ENCODE measurements around the gene RNF19B.

Gene RNF19B, protein sequence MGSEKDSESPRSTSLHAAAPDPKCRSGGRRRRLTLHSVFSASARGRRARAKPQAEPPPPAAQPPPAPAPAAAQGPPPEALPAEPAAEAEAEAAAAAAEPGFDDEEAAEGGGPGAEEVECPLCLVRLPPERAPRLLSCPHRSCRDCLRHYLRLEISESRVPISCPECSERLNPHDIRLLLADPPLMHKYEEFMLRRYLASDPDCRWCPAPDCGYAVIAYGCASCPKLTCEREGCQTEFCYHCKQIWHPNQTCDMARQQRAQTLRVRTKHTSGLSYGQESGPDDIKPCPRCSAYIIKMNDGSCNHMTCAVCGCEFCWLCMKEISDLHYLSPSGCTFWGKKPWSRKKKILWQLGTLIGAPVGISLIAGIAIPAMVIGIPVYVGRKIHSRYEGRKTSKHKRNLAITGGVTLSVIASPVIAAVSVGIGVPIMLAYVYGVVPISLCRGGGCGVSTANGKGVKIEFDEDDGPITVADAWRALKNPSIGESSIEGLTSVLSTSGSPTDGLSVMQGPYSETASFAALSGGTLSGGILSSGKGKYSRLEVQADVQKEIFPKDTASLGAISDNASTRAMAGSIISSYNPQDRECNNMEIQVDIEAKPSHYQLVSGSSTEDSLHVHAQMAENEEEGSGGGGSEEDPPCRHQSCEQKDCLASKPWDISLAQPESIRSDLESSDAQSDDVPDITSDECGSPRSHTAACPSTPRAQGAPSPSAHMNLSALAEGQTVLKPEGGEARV

DNA sequence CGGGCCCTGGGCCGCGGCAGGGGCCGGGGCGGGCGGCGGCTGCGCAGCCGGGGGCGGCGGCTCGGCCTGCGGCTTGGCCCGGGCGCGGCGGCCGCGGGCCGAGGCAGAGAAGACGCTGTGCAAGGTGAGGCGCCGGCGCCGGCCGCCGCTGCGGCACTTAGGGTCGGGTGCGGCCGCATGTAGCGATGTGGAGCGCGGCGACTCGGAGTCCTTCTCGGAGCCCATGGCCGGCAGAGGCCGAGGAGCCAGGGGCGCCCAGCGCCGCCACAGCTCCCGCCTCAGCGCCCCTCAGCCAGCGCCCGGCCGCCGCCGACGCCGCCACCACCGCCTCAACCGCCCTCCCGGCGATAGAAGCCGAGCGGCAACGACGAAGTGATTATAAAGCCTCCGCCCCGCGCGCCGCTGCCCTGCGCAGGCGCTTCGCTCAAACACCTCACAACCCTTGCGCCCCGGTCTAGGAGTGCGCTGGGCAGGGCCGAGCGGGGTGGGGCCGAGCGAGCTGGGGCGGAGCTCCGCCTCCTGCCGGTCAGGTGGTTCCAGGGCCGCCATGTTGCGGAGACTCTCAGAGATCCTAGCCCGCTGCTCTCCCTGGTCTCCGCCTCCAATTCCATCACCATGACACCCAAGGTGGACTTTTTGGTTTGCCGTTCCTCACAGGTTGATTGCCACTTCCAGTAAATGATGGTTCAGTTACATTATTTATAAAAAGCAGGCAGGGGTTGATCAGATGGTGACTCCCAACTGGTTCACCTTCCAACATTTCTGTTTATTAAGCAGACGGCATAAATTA, at the start of gene RNF19B:
Gene RNF19B (minus strand): TSS at position 349 of the 790 bp plus-strand sequence. CDS start 124 bp downstream, at position 225.
- H3K27ac Mint-ChIP-seq, result peak within 1 kb of the TSS; percentile 79
- peaks cover 25% of the 10 kb centered on the region for H3K36me3 Mint-ChIP-seq
- peak; percentile 88 to 96 for DNase-seq (ENCODE audit: low spot score in 2 of 2)
- peak within 1 kb of the TSS; percentile 85 for H3K4me3 Mint-ChIP-seq
- peaks cover 58% of the 10 kb centered on the region for H3K4me1 Mint-ChIP-seq
- ATAC-seq, result peak; percentile 94
- H3K9me3 Mint-ChIP-seq, result peaks cover 2% of the 10 kb centered on the region

DNA sequence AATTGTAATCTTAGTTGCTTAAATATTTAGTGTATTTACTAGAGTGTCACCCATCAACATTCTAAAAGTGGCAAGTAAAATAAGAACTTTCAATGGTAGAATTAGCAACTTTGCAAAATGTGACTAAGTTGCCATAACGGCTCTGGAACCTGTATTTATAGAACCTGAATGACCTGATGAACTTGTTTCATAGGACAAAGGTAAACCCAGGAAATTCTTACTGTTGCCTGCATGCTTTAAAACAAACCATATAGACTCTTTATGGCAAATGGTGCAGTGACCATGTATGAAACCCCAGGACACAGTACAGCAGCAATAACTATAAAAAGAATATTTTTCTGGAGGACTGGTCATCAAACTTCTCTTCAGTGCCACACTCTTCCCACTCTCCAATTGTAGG, 49.2 kb upstream of the RNF19B start:
- H3K4me1 Mint-ChIP-seq, result peaks cover 19% of the 10 kb centered on the region
- DNase-seq (ENCODE audit: low spot score in 2 of 2), result no peak
- no peaks in the 10 kb centered on the region for H3K9me3 Mint-ChIP-seq
- peak overlapping the region; percentile 43 for H3K27ac Mint-ChIP-seq
- H3K4me3 Mint-ChIP-seq, result no peak overlapping the region
- ATAC-seq, result no peak
- H3K36me3 Mint-ChIP-seq, result peaks cover 97% of the 10 kb centered on the region

DNA sequence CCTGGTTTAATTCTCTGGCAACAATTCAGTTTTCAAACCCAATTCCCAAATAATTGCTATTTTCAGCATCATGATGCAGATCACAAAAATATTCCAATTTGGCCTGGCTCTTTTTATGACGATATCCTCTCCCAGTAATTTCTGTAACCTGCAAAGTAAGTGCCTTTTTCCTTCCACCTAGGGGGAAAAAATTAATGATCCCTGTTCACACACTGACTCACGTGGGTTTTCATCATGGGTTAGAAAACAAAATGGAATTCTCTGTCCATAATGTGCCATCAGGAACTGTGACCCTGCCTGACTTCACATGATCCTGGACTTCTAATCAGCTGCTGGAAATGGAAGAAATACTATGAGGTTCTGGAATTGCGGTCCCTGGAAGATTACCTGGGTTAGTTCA, 47.6 kb upstream of the RNF19B start:
- no peak for ATAC-seq
- H3K4me3 Mint-ChIP-seq, result no peak overlapping the region
- H3K36me3 Mint-ChIP-seq, result peaks cover 97% of the 10 kb centered on the region
- DNase-seq (ENCODE audit: low spot score in 2 of 2), result no peak
- peak overlapping the region; percentile 64 for H3K27ac Mint-ChIP-seq
- H3K4me1 Mint-ChIP-seq, result peaks cover 5% of the 10 kb centered on the region
- H3K9me3 Mint-ChIP-seq, result no peaks in the 10 kb centered on the region

DNA sequence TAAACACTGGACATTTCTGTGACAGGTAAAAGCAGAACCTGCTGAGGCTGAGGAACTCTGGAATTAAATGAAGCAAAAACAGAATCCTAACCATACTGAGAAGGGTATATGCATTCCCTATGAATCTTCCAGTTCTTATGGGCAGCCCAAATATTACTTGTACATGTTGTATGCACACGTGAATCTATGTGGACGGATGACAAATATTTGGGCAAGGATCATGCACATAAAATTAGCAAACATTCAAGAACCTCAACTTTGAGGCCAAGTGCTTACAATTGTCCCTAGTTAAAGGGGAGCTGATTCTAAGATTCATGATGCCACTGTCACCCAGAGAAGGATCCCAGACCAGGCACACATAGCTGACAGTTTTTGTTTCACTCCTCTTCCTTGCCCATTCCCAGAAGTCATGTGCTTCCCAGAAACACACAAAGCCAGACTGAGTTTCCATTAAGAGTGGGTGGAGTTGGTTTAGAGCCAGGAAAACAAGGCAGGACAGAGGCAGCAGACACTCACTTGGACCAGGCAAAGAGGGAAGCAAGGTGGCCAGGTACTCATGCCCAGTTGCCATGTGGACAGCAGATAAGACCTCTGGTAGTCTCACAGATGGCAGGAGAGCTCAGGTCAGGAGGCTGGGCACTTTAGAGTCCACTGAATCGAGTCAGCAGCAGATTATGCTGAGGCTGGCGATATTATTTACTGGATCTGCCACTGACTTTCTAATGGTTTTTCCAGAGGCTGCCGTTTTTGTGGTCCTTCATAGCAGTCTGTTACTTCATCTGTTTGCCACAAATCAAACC, 46.5 kb upstream of the RNF19B start:
- ATAC-seq, result no peak
- no peak overlapping the region for H3K4me3 Mint-ChIP-seq
- DNase-seq (ENCODE audit: low spot score in 2 of 2), result no peak
- H3K27ac Mint-ChIP-seq, result peak overlapping the region; percentile 64
- peaks cover 11% of the 10 kb centered on the region for H3K4me1 Mint-ChIP-seq
- peaks cover 97% of the 10 kb centered on the region for H3K36me3 Mint-ChIP-seq
- H3K9me3 Mint-ChIP-seq, result no peaks in the 10 kb centered on the region

DNA sequence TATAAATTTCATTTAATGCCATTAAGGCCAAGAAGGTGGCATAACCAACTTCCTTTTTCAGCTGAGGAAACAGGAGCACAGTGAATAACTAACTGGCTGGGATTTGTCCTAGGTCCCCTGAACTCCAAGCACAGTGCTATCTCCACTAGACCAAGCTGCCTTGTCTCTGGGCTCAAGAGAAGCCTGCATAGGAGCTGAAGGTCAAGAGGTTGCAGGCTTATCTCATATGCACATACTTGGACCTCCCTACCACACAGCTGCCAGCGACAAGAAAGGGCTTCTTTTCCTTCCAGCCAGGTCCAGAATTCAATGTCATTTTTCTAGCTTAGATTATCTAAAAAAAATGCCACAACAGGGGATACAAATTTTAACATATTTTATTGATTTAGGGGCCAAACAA, 45.0 kb upstream of the RNF19B start:
- DNase-seq (ENCODE audit: low spot score in 2 of 2) (no peak), ATAC-seq (no peak)
- Mint-ChIP-seq H3K4me1 (peaks cover 26% of the 10 kb centered on the region), H3K9me3 (no peaks in the 10 kb centered on the region), H3K36me3 (peaks cover 90% of the 10 kb centered on the region), H3K27ac (no peak overlapping the region), H3K4me3 (no peak overlapping the region)

DNA sequence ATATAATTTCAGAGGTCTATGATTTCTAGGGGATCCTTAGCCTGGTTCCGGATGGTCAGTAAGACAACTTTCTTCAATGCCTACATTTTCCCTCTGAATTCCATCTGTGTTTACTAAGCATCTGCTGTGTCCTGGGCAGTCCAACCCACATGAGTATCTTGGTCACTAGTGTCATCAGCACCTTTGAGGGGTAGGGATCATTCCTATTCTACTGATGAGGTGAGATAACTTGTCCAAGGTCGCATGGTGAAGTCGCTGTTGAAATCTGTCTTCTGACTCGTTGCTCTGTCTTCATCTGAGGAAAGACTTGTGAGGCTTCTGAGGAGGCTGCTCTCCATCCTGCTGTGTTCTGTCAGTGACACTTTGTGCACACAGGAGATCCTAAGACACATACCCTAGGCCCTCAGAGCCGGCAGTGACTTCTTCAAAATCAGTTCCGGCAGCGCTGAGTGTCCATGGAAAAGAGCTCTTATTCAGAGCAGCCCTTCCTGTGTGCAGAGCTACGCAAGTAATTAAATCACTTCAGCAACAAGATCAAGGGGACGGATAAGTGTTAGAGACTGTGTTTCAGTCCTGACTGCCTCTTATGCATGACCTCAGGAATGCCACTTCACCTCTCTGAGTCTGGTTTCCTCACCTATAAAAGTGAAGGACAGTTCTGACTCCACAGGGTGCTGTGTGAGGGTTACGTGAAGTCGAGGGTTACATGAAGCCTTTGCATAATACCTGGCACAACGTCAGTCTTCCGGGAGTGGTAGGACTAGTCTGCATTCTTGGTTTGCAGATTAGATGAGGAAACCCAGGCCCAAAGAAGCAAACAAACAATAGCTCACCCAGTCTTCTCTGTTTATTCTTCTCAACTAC, 43.7 kb upstream of the RNF19B start:
- Mint-ChIP-seq H3K4me3 (no peak overlapping the region), H3K4me1 (peaks cover 28% of the 10 kb centered on the region), H3K36me3 (peaks cover 82% of the 10 kb centered on the region), H3K9me3 (no peaks in the 10 kb centered on the region), H3K27ac (peak overlapping the region; percentile 81)
- no peak for DNase-seq (ENCODE audit: low spot score in 2 of 2)
- ATAC-seq, result no peak

DNA sequence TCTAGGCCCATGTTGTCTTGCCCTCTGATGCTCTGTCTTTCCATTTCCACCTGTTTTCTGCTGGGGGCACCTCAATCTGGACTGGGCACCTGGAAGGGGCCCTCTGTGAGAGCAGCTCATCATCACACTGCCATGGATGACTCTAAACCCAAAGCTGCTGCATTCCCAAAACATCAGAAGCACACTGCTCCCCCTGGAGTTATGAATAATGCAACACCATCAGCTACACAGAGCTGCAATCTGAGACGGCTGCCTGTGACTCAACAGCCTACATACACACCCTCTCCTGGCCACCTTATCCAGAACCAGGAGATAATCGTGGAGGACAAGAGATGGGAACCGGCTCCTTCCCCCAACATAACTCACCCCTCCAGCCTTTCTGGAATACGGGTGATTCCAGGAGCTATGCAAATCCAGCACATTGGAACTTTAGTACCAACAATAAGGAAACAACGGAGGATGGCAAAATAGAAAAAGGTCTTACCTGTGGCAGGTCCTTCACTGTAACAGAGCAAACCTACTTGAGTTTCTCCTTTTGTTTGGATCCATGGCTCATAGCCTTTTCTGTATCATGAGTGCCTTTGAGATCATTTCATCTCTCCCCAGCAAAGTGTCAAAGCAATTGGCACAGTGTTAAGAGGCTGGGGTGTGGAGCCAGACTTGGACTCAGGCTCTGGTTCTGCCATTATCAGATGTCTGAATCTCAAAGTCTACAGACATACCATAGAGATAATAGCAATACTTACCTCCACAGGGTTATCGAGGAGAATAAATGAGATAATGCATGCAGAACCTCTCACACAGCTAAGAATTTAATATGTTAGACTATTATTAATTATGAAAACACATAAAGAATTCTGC, 42.8 kb upstream of the RNF19B start:
- peak overlapping the region; percentile 81 for H3K27ac Mint-ChIP-seq
- no peaks in the 10 kb centered on the region for H3K9me3 Mint-ChIP-seq
- H3K4me1 Mint-ChIP-seq, result peaks cover 35% of the 10 kb centered on the region
- H3K4me3 Mint-ChIP-seq, result no peak overlapping the region
- ATAC-seq (peak; percentile 25), DNase-seq (ENCODE audit: low spot score in 2 of 2) (no peak)
- H3K36me3 Mint-ChIP-seq, result peaks cover 78% of the 10 kb centered on the region

DNA sequence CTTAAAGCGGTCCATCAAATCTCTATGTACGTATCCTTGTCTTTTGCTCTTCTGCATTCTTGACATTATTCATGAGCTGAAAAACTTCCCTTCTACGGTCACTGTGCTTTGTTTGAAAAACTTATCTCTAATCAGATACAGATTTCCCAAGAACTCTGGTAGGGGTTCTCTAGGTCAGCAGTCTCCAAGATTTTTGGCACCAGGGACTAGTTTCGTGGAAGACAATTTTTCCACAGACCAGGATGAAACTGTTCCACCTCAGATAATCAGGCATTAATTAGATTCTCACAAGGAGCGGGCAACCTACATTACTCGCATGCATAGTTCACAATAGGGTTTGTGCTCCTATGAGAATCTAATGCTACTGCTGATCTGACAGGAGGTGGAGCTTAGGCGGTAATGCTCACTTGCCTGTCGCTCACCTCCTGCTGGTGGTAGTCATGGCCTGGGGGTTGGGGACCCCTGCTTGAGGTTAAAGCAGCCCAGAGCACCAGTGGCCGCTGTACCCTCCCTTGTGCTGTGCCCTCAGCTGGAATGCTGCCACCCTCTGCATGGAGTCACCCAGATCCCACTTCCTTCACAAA, 41.3 kb upstream of the RNF19B start:
- ATAC-seq (no peak), DNase-seq (ENCODE audit: low spot score in 2 of 2) (no peak)
- Mint-ChIP-seq H3K4me3 (no peak overlapping the region), H3K4me1 (peaks cover 40% of the 10 kb centered on the region), H3K27ac (peak overlapping the region; percentile 89), H3K9me3 (no peaks in the 10 kb centered on the region), H3K36me3 (peaks cover 63% of the 10 kb centered on the region)

DNA sequence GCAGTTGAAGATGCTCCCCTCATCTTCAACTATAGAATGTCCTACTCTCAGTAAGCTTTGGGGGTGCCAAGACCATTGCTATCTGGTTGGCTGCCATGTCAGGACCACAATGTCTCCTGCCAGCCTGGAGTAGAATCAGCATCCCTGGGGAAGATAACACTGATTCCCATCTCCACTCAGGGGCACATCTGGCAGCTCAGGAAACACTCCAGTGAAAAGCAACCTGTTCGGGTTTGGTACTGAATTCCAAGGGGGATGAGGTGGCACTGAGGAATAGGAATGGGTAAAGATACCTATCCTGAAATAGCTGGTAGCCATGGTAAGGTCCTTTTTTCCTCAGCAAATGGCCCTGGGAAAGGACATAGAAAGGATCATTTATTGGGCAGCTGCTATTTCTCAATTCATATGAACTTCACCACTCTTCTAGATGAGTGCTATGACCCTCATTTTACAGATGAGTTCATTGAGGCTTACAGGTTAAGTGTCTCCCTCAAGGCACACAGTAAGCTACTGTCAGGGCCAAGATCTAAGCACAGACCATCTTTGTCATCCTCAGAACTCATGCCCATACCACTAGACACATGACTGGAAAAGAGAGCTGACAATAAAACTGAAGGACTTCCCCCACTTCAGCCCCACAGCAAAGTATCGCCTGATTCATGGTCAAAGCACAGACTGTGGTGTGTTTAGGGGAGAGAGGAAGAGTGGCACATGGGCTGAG, 40.7 kb upstream of the RNF19B start:
- H3K4me3 Mint-ChIP-seq, result no peak overlapping the region
- DNase-seq (ENCODE audit: low spot score in 2 of 2), result no peak
- peak overlapping the region; percentile 89 for H3K27ac Mint-ChIP-seq
- ATAC-seq, result peak; percentile 86
- no peaks in the 10 kb centered on the region for H3K9me3 Mint-ChIP-seq
- H3K36me3 Mint-ChIP-seq, result peaks cover 63% of the 10 kb centered on the region
- H3K4me1 Mint-ChIP-seq, result peaks cover 46% of the 10 kb centered on the region

DNA sequence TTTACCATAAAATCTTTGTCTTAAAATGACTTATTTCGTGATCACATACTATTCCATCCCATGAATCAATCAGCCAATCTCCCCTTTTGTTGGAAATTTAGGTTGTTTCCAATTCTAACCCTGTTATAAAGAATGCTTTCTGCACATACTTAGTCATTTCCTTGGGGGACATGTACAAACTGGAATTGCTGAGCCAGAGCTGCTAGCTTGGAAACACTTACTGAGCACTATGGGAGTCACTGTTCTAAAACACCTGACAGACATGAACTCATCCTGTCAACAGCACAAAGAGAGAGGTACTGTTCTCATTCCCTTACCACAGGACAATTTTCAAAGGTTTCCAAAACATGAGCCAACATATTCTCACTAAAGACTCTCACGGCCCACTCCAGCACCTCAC, 40.0 kb upstream of the RNF19B start:
- H3K27ac Mint-ChIP-seq, result peak overlapping the region; percentile 89
- DNase-seq (ENCODE audit: low spot score in 2 of 2), result no peak
- no peaks in the 10 kb centered on the region for H3K9me3 Mint-ChIP-seq
- H3K4me3 Mint-ChIP-seq, result no peak overlapping the region
- ATAC-seq, result peak; percentile 79
- peaks cover 58% of the 10 kb centered on the region for H3K36me3 Mint-ChIP-seq
- peaks cover 49% of the 10 kb centered on the region for H3K4me1 Mint-ChIP-seq

DNA sequence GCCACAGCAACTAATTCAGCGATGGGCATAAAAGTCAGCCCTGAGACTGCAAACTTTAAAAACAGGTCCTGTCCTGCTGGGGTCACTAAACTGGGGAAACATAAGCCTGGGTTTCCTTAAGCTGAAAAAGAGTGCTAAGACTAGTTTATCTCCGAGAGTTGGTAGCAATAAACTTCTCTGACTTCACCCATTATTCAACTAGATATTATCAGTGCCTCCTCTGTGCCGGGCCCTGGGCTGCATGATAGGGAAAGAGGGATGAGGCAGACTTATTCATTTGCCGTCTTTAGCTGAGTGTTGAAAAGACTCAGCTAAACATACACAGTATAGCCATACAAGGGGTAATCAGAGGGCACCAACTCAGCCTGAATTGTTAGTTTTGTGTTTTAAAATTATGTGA, 39.0 kb upstream of the RNF19B start:
- no peak overlapping the region for H3K27ac Mint-ChIP-seq
- H3K36me3 Mint-ChIP-seq, result peaks cover 48% of the 10 kb centered on the region
- H3K4me1 Mint-ChIP-seq, result peaks cover 49% of the 10 kb centered on the region
- no peaks in the 10 kb centered on the region for H3K9me3 Mint-ChIP-seq
- DNase-seq (ENCODE audit: low spot score in 2 of 2) (no peak), ATAC-seq (no peak)
- no peak overlapping the region for H3K4me3 Mint-ChIP-seq

DNA sequence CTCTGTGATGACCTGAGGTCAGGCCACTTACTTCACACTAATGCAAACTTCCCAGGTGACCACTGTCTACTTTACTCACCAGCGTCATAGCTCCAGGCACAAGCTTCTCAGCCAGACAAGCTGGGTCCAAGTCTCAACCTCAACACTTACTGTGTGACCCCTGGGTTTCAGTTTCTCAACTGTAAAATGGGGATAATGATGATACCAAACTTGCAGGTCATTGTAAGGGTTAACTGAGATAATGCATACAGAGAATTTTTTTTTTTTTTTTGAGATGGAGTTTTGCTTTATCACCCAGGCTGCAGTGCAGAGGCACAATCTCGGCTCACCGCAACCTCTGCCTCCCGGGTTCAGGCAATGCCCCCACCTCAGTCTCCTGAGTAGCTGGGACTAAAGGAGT, 37.4 kb upstream of the RNF19B start:
- ATAC-seq, result no peak
- no peak overlapping the region for H3K4me3 Mint-ChIP-seq

More for the DNA sequence above, 37.4 kb upstream of the RNF19B start:
- DNase-seq (ENCODE audit: low spot score in 2 of 2), result no peak
- peaks cover 62% of the 10 kb centered on the region for H3K4me1 Mint-ChIP-seq
- peaks cover 35% of the 10 kb centered on the region for H3K36me3 Mint-ChIP-seq
- peak overlapping the region; percentile 41 for H3K27ac Mint-ChIP-seq
- H3K9me3 Mint-ChIP-seq, result no peaks in the 10 kb centered on the region
